Neural cell (in vitro differentiated cells): ENCODE measurements around the gene S100P. TPM values are rescaled to one million over a fixed set of nuclear protein-coding genes. Genes with fewer than 3 reads are reported as not detected.

Experiments used
- H2AFZ ChIP-seq: fragments of 200-600, 300-800 bp; sonication (generic), shearing (Covaris generic); 2 replicates; pipeline ENCODE4 v1.6.0; 2014; ENCODE audit warnings: low read depth, mild to moderate bottlenecking, antibody characterized with exemption, low read length, moderate library complexity
- H3F3A ChIP-seq: fragments of 200-600 bp; shearing (Covaris generic); 2 replicates; pipeline ENCODE4 v1.6.1; 2016; ENCODE audit warnings: mild to moderate bottlenecking, moderate library complexity, mixed read lengths, antibody characterized with exemption, low read length; ENCODE audit not compliant: insufficient read depth, poor library complexity, severe bottlenecking
- H3K27ac ChIP-seq: fragments of 200-600, 300-800 bp; sonication (generic), shearing (Covaris generic); 2 replicates; pipeline ENCODE4 v1.5.1; 2014; ENCODE audit warnings: mild to moderate bottlenecking, low read length, moderate library complexity
- H3K27me3 ChIP-seq: fragments of 300-800, 200-600 bp; sonication (generic), shearing (Covaris generic); 2 replicates; pipeline ENCODE4 v1.6.0; 2014; ENCODE audit warnings: mild to moderate bottlenecking, low read depth, low read length, moderate library complexity; ENCODE audit not compliant: insufficient read depth
- H3K36me3 ChIP-seq: fragments of 300-800, 200-600 bp; sonication (generic), shearing (Covaris generic); 2 replicates; pipeline ENCODE4 v1.5.1; 2014; ENCODE audit warnings: mild to moderate bottlenecking, antibody characterized with exemption, low read length, moderate library complexity; ENCODE audit not compliant: insufficient read depth
- H3K4me2 ChIP-seq: fragments of 300-800, 200-600 bp; sonication (generic), shearing (Covaris generic); 2 replicates; pipeline ENCODE4 v1.6.0; 2014; ENCODE audit warnings: mild to moderate bottlenecking, low read length
- H3K4me3 ChIP-seq: fragments of 300-800, 200-600 bp; sonication (generic), shearing (Covaris generic); 2 replicates; pipeline ENCODE4 v1.5.1; 2014; ENCODE audit warnings: mild to moderate bottlenecking, low read length, moderate library complexity
- H3K79me2 ChIP-seq: fragments of 200-600 bp; shearing (Covaris generic); replicated peaks from 2 replicates; pipeline ENCODE4 v1.6.0; 2014; ENCODE audit warnings: mild to moderate bottlenecking, low read length, moderate library complexity; ENCODE audit not compliant: insufficient read depth
- H3K9ac ChIP-seq: fragments of 300-800, 200-600 bp; sonication (generic), shearing (Covaris generic); 2 replicates; pipeline ENCODE4 v1.6.1; 2016; ENCODE audit warnings: mild to moderate bottlenecking, low read length, mixed read lengths
- H3K9me2 ChIP-seq: fragments of 200-600 bp; shearing (Covaris generic); 2 replicates; pipeline ENCODE4 v1.6.1; 2016; ENCODE audit warnings: mild to moderate bottlenecking, low read length, mixed read lengths; ENCODE audit not compliant: insufficient read depth
- H3K9me3 ChIP-seq: fragments of 200-600, 300-800 bp; sonication (generic), shearing (Covaris generic); 2 replicates; pipeline ENCODE4 v1.6.1; 2016; ENCODE audit warnings: mild to moderate bottlenecking, mixed run types, low read length, moderate library complexity, mixed read lengths
- H4K20me1 ChIP-seq: fragments of 200-600 bp; shearing (Covaris generic); 2 replicates; pipeline ENCODE4 v1.6.1; 2016; ENCODE audit warnings: mild to moderate bottlenecking, mixed run types; ENCODE audit not compliant: insufficient read depth
- EP300 ChIP-seq: fragments of 450-650 bp; conservative IDR thresholded peaks from 2 replicates; pipeline ENCODE4 v1.6.1; 2014; ENCODE audit warnings: antibody characterized with exemption, mild to moderate bottlenecking, moderate library complexity; ENCODE audit not compliant: poor library complexity, severe bottlenecking
- EZH2 ChIP-seq: fragments of 200-600, 300-800 bp; shearing (Covaris generic), sonication (generic); IDR thresholded peaks from 2 replicates; pipeline ENCODE4 v1.6.1; 2014; ENCODE audit warnings: antibody characterized with exemption, low read length, borderline replicate concordance, mild to moderate bottlenecking; ENCODE audit not compliant: insufficient read depth, poor library complexity, severe bottlenecking
- MXI1 ChIP-seq: fragments of 450-650 bp; conservative IDR thresholded peaks from 2 replicates; pipeline ENCODE4 v1.6.1; 2014; ENCODE audit warnings: antibody characterized with exemption, mild to moderate bottlenecking; ENCODE audit not compliant: poor library complexity, severe bottlenecking
- POLR2AphosphoS5 ChIP-seq: IDR thresholded peaks from 2 replicates; pipeline ENCODE4 v1.6.1; 2012
- RAD21 ChIP-seq: fragments of 450-650 bp; conservative IDR thresholded peaks from 2 replicates; pipeline ENCODE4 v1.6.1; 2014; ENCODE audit warnings: antibody characterized with exemption, mild to moderate bottlenecking, moderate library complexity
- REST ChIP-seq: IDR thresholded peaks from 2 replicates; pipeline ENCODE4 v1.6.1; 2012; ENCODE audit warnings: borderline replicate concordance
- SMC3 ChIP-seq: fragments of 450-650 bp; conservative IDR thresholded peaks from 2 replicates; pipeline ENCODE4 v1.6.1; 2014; ENCODE audit warnings: antibody characterized with exemption, mild to moderate bottlenecking, moderate library complexity; ENCODE audit not compliant: poor library complexity
- TAF1 ChIP-seq: IDR thresholded peaks from 2 replicates; pipeline ENCODE4 v1.6.1; 2012; ENCODE audit warnings: low read depth
- polyA plus RNA-seq: library from polyadenylated mRNA; depleted of rRNA; stranded (reverse); fragments of >200 nt; gene quantifications from 2 replicates; pipeline ENCODE4 v1.2.3, GENCODE V29; 2014
- TF ChIP-seq, protein P1 (sequence below): fragments of 450-650 bp; IDR thresholded peaks from 2 replicates; pipeline ENCODE4 v1.5.1; 2014; ENCODE audit warnings: antibody characterized with exemption, mild to moderate bottlenecking, moderate library complexity; ENCODE audit not compliant: poor library complexity, severe bottlenecking

The S100P gene
- polyA plus RNA-seq, 1 donor from 2014 or later, result not detected

DNA sequence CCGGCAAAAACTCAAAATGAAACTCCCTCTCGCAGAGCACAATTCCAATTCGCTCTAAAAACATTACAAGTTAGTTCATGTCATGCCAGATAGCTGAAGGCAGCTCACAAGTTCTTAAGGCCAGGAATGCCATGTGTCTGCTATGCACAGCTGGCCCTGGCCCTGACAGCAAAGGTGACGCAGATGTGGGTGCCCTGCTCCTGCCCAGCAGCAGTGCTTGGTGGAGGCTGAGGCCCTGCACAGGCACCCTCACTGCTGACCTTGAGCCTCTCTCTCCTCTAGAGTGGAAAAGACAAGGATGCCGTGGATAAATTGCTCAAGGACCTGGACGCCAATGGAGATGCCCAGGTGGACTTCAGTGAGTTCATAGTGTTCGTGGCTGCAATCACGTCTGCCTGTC lies 2.9 kb downstream of the S100P start:
- no peaks in the 10 kb centered on the region for H3F3A ChIP-seq

DNA sequence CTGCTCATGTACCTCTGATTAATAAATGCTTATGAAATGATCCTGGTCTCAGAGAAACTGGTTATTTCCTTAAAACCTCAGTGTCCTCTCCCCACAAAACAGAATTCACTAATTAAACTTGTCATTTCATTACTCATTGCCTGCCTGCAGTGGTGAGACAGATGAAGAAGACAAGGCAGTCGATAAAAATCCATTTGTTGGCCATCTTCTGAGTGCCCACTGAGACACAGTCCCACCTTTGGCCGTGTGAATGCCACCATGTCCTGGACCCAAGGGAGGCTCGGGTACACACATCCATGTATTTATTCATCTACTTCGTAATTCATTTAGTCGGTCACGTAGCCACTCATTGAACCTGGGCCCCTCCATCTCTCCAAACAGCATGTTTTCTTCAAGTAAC lies 3.5 kb downstream of the S100P start:
- Histone ChIP-seq H3K9ac (no peak overlapping the region), H3K9me2 (no peaks in the 10 kb centered on the region), H3K79me2 (no peaks in the 10 kb centered on the region), H2AFZ (no peak overlapping the region), H3K4me2 (no peak overlapping the region), H3K27ac (no peak overlapping the region), H3K9me3 (no peaks in the 10 kb centered on the region), H4K20me1 (no peaks in the 10 kb centered on the region), H3F3A (no peaks in the 10 kb centered on the region), H3K27me3 (no peaks in the 10 kb centered on the region), H3K36me3 (no peaks in the 10 kb centered on the region), H3K4me3 (no peak overlapping the region)
- no peak for TF ChIP-seq TAF1
- TF ChIP-seq, protein P1, sequence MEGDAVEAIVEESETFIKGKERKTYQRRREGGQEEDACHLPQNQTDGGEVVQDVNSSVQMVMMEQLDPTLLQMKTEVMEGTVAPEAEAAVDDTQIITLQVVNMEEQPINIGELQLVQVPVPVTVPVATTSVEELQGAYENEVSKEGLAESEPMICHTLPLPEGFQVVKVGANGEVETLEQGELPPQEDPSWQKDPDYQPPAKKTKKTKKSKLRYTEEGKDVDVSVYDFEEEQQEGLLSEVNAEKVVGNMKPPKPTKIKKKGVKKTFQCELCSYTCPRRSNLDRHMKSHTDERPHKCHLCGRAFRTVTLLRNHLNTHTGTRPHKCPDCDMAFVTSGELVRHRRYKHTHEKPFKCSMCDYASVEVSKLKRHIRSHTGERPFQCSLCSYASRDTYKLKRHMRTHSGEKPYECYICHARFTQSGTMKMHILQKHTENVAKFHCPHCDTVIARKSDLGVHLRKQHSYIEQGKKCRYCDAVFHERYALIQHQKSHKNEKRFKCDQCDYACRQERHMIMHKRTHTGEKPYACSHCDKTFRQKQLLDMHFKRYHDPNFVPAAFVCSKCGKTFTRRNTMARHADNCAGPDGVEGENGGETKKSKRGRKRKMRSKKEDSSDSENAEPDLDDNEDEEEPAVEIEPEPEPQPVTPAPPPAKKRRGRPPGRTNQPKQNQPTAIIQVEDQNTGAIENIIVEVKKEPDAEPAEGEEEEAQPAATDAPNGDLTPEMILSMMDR, result no peak
- TF ChIP-seq SMC3, result no peak
- no peak for TF ChIP-seq EP300
- TF ChIP-seq MXI1, result no peak
- no peak for TF ChIP-seq POLR2AphosphoS5
- TF ChIP-seq EZH2, result no peak
- no peak for TF ChIP-seq REST
- TF ChIP-seq RAD21, result no peak

More for the DNA sequence above, 2.9 kb downstream of the S100P start:
- TF ChIP-seq TAF1 (no peak), REST (no peak), EP300 (no peak), SMC3 (no peak), POLR2AphosphoS5 (no peak)
- no peak overlapping the region for H3K9ac ChIP-seq
- H3K4me3 ChIP-seq, result no peak overlapping the region
- H3K4me2 ChIP-seq, result no peak overlapping the region
- H3K79me2 ChIP-seq, result no peaks in the 10 kb centered on the region
- H3K27ac ChIP-seq, result no peak overlapping the region
- H3K9me3 ChIP-seq, result no peaks in the 10 kb centered on the region
- no peak overlapping the region for H2AFZ ChIP-seq
- no peaks in the 10 kb centered on the region for H3K27me3 ChIP-seq
- H3K9me2 ChIP-seq, result no peaks in the 10 kb centered on the region
- no peaks in the 10 kb centered on the region for H4K20me1 ChIP-seq
- H3K36me3 ChIP-seq, result no peaks in the 10 kb centered on the region
